GM20000 (cell line): ENCODE measurements around the gene PKIB.

ENCODE experiments used
- DNase-seq: peaks from one replicate; pipeline ENCODE4 v3.0.0; 2012; ENCODE audit warnings: low spot score
- CTCF ChIP-seq: IDR thresholded peaks from 2 replicates; pipeline ENCODE4 v1.5.1; 2012; ENCODE audit warnings: mild to moderate bottlenecking, control low read depth; ENCODE audit errors: extremely low read depth, missing control alignments

The PKIB gene

GRCh38 chr6:122620902-122621301 lies 10.7 kb downstream of the PKIB start:
- DNase-seq, result no peak
- TF ChIP-seq CTCF, result no peak

- no peak for DNase-seq
Measured at GRCh38 chr6:122621638-122622037, 11.4 kb downstream of the PKIB start.

GRCh38 chr6:122622479-122622878 lies 12.3 kb downstream of the PKIB start:
- no peak for DNase-seq
- no peak for TF ChIP-seq CTCF

More at GRCh38 chr6:122621638-122622037, 11.4 kb downstream of the PKIB start:
- TF ChIP-seq CTCF, result no peak

GRCh38 chr6:122623279-122623678 lies 13.1 kb downstream of the PKIB start:
- DNase-seq, result no peak
- no peak for TF ChIP-seq CTCF

- no peak for TF ChIP-seq CTCF
- no peak for DNase-seq
Measured at GRCh38 chr6:122624853-122625252, 14.6 kb downstream of the PKIB start.

- TF ChIP-seq CTCF, result no peak
- DNase-seq, result no peak
Measured at GRCh38 chr6:122628714-122629113, 18.5 kb downstream of the PKIB start.

GRCh38 chr6:122631571-122632249 lies 21.5 kb downstream of the PKIB start:
- no peak for DNase-seq
- no peak for TF ChIP-seq CTCF
